ENCODE measurements around the gene MRAP. TPM values are rescaled to one million over a fixed set of nuclear protein-coding genes. Genes with fewer than 3 reads are reported as not detected.
A peak's percentile ranks its signal among the peaks of the same experiment; 100 is the strongest.
"Not testable (repeated sequence)": the region's sequence is repeated elsewhere in the genome, so short reads cannot be mapped to it uniquely, and the experiment has no call there.

MRAP gene
- total RNA-seq, 1 experiment from 2014 or later: not detected

DNA sequence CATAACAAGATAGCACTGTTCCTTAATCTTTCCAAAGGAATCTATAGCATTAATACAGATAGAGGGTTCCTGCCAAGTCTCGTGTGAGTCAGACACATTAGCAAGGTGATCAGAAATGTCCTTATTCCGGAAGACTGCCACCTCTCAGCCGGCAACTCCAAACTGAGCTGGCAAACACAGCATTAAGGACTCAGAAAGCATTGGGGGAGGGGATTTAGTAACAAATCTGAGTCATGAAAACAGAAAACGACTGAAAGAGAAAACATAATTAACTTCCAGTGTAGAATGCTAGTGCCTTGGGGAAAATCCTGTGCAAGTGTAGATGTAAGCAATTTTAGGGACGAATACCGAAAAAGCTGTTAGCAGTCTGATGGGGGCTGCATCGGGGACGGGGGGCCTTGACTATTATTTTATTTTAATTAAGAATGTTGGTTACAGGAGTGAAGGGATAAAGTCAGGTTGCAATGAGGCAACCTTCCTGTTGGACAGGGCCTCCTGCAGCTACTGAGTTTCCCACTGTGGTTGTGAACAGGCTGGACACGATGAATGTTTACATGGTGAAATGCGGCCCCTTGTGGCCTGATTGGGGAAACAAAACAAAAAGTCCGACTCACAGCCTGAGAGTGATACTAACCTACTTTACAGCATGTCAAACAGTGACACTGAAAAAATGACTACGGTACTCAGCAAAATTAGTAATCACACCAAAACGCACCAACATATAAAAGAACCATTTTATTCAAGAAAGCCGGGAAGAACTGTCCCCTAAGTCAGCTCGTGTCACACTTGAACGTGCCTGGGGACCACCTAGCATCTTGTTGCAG lies 40.5 kb upstream of the MRAP start:
- DNase-seq (ENCODE audit: low read depth, low spot score): peak; percentile 62
- POLR2A ChIA-PET: no interaction called here
- no peak overlapping the region for H3K9ac ChIP-seq (ENCODE audit: low read length)
- RAD21 ChIA-PET (ENCODE audit: low non-redundant PET in 1 of 2, low total read pairs in 2 of 2, uncharacterized antibody in 2 of 2, unreplicated experiment in 2 of 2): interaction anchor here (1.3 kb wide), 2 partner anchors 392 to 477 kb away, joined by 3 to 4 read pairs; no protein-coding TSS in a partner anchor
- H3K4me1 ChIP-seq (ENCODE audit: control insufficient read depth in 1 of 2, insufficient read depth in 2 of 2, low read length in 2 of 2): peaks cover 0 to 14% of the 10 kb centered on the region in 2 experiments; a peak in 3 of 4 replicates
- H3K36me3 ChIP-seq (ENCODE audit: control insufficient read depth in 1 of 2, insufficient read depth in 2 of 2, low read length in 2 of 2): no peaks in the 10 kb centered on the region
- CTCF ChIA-PET: interaction anchor here (0.6 to 3.5 kb wide), 18 partner anchors 8 to 477 kb away, joined by 3 to 39 read pairs (median 4); no protein-coding TSS in a partner anchor
- no peak overlapping the region for H3K27ac ChIP-seq (ENCODE audit: low read depth, low read length)
- no peaks in the 10 kb centered on the region for H3K79me2 ChIP-seq (ENCODE audit: insufficient read depth, low read length)
- BruUV-seq (replicated peaks): no TSS peak
- intact Hi-C loops (cut with micrococcal nuclease): loop anchor here (1.0 to 2.0 kb wide), 4 partner anchors 161 to 471 kb away; no protein-coding TSS in a partner anchor
- no peaks in the 10 kb centered on the region for H3K9me2 ChIP-seq (ENCODE audit: insufficient read depth)
- ATAC-seq: peak; percentile 96
- H4K20me1 ChIP-seq (ENCODE audit: insufficient read depth): no peaks in the 10 kb centered on the region
- peaks cover 24% of the 10 kb centered on the region for H3K27me3 ChIP-seq (ENCODE audit: insufficient read depth, low read length)
- no peak for TF ChIP-seq FOSL1 (IDR thresholded peaks at IDR 0.05; ENCODE audit: low read depth)
- TF ChIP-seq, protein P1, sequence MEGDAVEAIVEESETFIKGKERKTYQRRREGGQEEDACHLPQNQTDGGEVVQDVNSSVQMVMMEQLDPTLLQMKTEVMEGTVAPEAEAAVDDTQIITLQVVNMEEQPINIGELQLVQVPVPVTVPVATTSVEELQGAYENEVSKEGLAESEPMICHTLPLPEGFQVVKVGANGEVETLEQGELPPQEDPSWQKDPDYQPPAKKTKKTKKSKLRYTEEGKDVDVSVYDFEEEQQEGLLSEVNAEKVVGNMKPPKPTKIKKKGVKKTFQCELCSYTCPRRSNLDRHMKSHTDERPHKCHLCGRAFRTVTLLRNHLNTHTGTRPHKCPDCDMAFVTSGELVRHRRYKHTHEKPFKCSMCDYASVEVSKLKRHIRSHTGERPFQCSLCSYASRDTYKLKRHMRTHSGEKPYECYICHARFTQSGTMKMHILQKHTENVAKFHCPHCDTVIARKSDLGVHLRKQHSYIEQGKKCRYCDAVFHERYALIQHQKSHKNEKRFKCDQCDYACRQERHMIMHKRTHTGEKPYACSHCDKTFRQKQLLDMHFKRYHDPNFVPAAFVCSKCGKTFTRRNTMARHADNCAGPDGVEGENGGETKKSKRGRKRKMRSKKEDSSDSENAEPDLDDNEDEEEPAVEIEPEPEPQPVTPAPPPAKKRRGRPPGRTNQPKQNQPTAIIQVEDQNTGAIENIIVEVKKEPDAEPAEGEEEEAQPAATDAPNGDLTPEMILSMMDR (IDR thresholded peaks at IDR 0.05 in 2 of 3, conservative IDR thresholded peaks at IDR 0.05 in 1 of 3; ENCODE audit: borderline replicate concordance in 1 of 3, insufficient read depth in 1 of 3, low read depth in 2 of 3, low read length in 2 of 3): peak; percentile 64 to 87 (median 77); a peak in 5 of 6 replicates
- peak; percentile 81 for TF ChIP-seq RAD21 (IDR thresholded peaks at IDR 0.05; ENCODE audit: low read depth)
- no peak overlapping the region for H3K4me3 ChIP-seq (replicated peaks in 1 of 2; ENCODE audit: low read depth in 1 of 2, low read length in 2 of 2)
- H3K9me3 ChIP-seq (ENCODE audit: control insufficient read depth in 1 of 2, insufficient read depth in 1 of 2, low read depth in 1 of 2, low read length in 2 of 2): no peaks in the 10 kb centered on the region
- no peak overlapping the region for H2AFZ ChIP-seq (ENCODE audit: low read depth, low read length, poor library complexity, severe bottlenecking)
- peak overlapping the region; percentile 41; the same call in 1 of the 2 replicates for H3K4me2 ChIP-seq (ENCODE audit: low read length)

DNA sequence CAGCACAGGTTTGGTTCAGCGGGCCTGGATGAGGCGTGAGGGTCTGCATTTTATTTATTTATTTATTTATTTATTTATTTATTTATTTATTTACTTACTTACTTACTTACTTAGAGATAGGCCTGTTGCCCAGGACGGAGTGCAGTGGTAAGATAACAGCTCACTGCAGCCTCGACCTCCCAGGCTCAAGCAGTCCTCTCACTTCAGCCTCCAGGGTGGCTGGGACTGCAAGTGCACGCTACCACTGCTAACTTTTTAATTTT lies 39.9 kb upstream of the MRAP start:
- H3K79me2 ChIP-seq (ENCODE audit: insufficient read depth, low read length); H3K36me3 ChIP-seq (ENCODE audit: control insufficient read depth in 1 of 2, insufficient read depth in 2 of 2, low read length in 2 of 2); ATAC-seq; BruUV-seq (replicated peaks); DNase-seq (ENCODE audit: low read depth, low spot score); H3K9ac ChIP-seq (ENCODE audit: low read length); H4K20me1 ChIP-seq (ENCODE audit: insufficient read depth); H3K9me2 ChIP-seq (ENCODE audit: insufficient read depth); H3K9me3 ChIP-seq (ENCODE audit: control insufficient read depth in 1 of 2, insufficient read depth in 1 of 2, low read depth in 1 of 2, low read length in 2 of 2); H3K27ac ChIP-seq (ENCODE audit: low read depth, low read length); H2AFZ ChIP-seq (ENCODE audit: low read depth, low read length, poor library complexity, severe bottlenecking); H3K4me3 ChIP-seq (replicated peaks in 1 of 2; ENCODE audit: low read depth in 1 of 2, low read length in 2 of 2); POLR2A ChIA-PET; H3K4me2 ChIP-seq (ENCODE audit: low read length): not testable (repeated sequence)
- H3K4me1 ChIP-seq (ENCODE audit: control insufficient read depth in 1 of 2, insufficient read depth in 2 of 2, low read length in 2 of 2): peaks cover 0 to 14% of the 10 kb centered on the region in 2 experiments; a peak in 3 of 4 replicates
- CTCF ChIA-PET: interaction anchor here (0.6 to 3.5 kb wide), 11 partner anchors 11 to 477 kb away, joined by 3 to 39 read pairs (median 5); no protein-coding TSS in a partner anchor
- RAD21 ChIA-PET (ENCODE audit: low non-redundant PET in 1 of 2, low total read pairs in 2 of 2, uncharacterized antibody in 2 of 2, unreplicated experiment in 2 of 2): interaction anchor here in 1 of 2 experiments (1.3 kb wide), 1 partner anchor 393 kb away, joined by 3 read pairs; no protein-coding TSS in a partner anchor
- H3K27me3 ChIP-seq (ENCODE audit: insufficient read depth, low read length): peaks cover 18% of the 10 kb centered on the region
- intact Hi-C loops (cut with micrococcal nuclease): loop anchor here (1.0 to 2.0 kb wide), 4 partner anchors 162 to 472 kb away; no protein-coding TSS in a partner anchor

Data from HCT116 (cell line).